Activated CD4-positive, CD25-positive, alpha-beta regulatory T cell (primary cell): Measurements from ENCODE around the gene CLIP4.
"Not testable (repeated sequence)": the region's sequence is repeated elsewhere in the genome, so short reads cannot be mapped to it uniquely, and the experiment has no call there.

Source experiments
- DNase-seq, 4 experiments: peaks; one replicate each; lab custom pipeline; 2025; lab: John Stamatoyannopoulos, UW

Gene CLIP4, protein sequence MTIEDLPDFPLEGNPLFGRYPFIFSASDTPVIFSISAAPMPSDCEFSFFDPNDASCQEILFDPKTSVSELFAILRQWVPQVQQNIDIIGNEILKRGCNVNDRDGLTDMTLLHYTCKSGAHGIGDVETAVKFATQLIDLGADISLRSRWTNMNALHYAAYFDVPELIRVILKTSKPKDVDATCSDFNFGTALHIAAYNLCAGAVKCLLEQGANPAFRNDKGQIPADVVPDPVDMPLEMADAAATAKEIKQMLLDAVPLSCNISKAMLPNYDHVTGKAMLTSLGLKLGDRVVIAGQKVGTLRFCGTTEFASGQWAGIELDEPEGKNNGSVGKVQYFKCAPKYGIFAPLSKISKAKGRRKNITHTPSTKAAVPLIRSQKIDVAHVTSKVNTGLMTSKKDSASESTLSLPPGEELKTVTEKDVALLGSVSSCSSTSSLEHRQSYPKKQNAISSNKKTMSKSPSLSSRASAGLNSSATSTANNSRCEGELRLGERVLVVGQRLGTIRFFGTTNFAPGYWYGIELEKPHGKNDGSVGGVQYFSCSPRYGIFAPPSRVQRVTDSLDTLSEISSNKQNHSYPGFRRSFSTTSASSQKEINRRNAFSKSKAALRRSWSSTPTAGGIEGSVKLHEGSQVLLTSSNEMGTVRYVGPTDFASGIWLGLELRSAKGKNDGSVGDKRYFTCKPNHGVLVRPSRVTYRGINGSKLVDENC

DNA sequence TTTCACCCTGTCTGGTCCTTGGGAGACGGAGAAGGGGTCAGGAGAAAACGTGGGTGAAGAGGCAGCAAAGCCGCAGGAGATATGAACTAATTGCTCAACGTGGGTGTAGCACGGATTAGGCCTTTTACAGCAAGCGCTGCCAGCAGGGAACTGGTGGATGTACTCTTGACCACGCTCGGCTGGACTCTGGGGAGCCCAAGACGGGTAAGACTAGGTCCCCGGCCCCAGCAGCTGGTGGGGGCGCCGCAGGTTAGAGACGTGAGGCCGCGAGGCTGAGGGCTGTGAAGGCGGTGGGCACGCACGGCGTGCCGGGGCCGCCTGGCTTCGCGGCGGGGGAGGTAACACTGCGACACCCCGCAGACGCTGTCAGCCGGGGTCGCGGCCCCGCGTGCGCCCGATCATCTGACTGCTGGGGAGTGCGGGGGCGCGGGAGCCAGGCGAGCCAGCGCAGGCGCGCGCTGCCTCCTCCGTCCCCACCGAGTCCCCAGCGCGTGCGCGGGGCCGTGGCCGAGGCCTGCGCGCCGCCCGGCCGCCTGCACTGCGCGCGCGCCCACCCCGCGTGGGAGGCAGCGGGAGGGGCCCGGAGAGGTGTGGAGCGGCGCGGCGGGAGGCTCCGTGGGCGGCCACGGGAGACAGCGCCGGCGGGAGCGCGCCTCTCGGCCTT is at the start of gene CLIP4:
Gene CLIP4 (plus strand): TSS at position 470 of the 664 bp plus-strand sequence. CDS start 5,974 bp downstream, outside the sequence.
- peak; percentile 27 to 55 (median 50) for DNase-seq

DNA sequence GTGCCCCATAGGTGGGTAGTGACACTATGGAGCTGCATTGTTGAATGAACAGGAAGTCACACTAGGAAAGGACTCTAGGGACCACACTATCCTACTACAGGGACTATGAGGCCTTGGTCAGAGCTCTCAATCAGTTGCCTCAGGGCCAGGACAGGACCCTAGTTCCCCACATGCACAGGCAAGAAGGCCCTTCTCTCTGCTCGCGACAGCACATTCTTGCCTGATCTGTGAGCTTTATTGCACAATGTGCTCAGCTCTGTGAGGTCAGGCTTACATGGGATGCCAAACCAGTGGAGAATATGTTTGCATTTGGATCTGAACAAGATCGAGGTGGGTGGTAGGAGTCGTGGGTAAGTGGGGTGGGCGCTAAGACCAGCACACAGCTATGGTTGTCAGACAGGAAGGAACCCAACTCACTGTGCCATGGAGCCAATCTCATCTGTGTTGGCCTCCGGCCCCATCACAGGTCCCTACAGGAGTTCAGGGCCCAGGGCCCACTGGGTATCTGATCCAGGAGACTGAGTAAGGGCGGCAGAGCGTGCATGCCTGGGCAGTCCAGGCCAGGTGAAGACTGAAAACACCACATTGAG is 48.8 kb upstream of the CLIP4 start:
- no peak for DNase-seq

- no peak for DNase-seq
Observed at GRCh38 chr2:29066997-29067605, 48.1 kb upstream of the CLIP4 start.

GRCh38 chr2:29068513-29068912 is 46.7 kb upstream of the CLIP4 start:
- no peak for DNase-seq

DNA sequence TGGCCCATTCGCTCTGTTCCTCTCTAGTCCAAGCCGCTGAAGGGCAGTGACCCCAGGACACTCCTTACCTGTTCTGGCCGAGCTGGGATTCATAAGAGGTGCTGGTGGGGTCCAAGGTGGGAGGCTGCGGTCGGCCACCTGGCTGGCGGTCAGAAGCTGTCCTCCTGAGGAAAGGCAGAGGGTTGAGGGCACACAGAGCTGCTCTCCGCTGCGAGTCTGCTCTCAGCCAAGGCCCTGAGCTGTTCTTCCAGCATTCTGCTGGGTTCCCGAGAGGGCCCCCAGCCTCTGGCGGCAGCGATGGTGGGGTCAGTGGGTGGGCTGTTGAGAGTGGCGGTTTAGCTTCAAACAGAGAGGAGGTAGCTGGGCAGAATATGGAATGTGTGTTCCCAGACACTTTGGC is 44.7 kb upstream of the CLIP4 start:
- no peak for DNase-seq

- no peak for DNase-seq
Observed at GRCh38 chr2:29071032-29071975, 43.9 kb upstream of the CLIP4 start.

DNA sequence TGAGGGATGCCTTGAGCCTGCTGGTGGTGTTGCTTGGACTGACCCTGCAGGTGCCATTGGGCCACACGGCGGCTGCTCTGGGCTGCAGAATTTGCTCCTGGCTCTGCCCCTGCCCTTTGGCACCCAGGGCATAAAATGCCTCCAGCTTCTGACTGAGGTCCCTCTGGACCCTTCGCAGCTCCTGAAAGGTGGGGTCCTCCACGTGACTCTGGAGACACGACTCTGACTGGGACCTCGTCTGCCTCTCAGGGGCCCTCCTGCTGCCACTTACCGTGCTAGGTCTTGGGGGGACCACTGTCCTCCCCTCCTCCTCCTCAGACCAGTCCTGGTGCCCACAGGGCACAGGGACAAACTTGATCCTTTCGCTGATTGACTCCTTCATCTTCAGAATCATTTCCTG is 43.0 kb upstream of the CLIP4 start:
- DNase-seq, result no peak

GRCh38 chr2:29072971-29073725 is 42.1 kb upstream of the CLIP4 start:
- DNase-seq, result no peak

GRCh38 chr2:29073933-29074332 is 41.3 kb upstream of the CLIP4 start:
- DNase-seq, result no peak

GRCh38 chr2:29074411-29074810 is 40.8 kb upstream of the CLIP4 start, which contains the start of gene PCARE:
Gene PCARE, minus strand, starts transcription at chr2:29074523. Its CDS starts 262 bp downstream, at chr2:29074261.
- no peak for DNase-seq

DNA sequence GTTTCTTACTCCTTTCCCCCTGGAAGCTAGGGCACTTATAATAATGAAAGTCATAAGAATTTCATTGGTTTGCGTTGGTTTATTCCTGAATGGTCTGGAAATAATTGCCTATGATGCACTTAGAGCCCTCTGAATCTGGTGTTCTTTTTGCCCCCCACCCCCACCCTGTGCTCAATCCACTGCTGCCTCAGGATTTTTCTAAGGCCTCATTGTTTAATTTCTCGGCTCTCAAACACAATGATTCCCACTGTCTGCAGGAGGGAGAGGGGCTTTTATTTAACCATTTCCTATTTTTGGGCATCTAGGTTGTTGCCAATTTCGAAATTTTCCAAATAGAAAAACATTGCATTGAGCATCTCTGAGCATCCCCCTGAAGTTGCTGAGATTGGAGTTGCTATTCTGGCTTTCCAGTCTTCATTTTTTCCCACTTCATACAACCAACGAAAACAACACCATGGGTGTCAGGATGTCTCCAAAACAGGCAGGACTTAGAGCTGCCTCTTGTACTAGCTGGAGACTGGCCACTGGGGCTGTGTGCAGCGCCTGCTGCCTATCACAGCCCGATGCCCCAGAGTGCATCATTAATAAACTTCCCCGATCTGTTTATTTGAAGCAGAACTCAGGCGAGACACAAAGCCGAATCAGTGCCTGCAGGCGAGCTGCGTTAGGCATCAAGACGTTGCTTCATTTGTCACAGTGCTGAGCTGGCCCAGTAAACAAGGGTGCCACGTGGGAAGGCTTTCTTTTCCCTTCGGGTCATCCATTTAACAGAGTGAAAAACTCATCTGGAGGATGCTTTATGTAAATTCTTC is 39.1 kb upstream of the CLIP4 start:
- no peak for DNase-seq

GRCh38 chr2:29079887-29080286 is 35.3 kb upstream of the CLIP4 start:
- no peak for DNase-seq

GRCh38 chr2:29080886-29081743 is 34.1 kb upstream of the CLIP4 start:
- DNase-seq, result no peak

DNA sequence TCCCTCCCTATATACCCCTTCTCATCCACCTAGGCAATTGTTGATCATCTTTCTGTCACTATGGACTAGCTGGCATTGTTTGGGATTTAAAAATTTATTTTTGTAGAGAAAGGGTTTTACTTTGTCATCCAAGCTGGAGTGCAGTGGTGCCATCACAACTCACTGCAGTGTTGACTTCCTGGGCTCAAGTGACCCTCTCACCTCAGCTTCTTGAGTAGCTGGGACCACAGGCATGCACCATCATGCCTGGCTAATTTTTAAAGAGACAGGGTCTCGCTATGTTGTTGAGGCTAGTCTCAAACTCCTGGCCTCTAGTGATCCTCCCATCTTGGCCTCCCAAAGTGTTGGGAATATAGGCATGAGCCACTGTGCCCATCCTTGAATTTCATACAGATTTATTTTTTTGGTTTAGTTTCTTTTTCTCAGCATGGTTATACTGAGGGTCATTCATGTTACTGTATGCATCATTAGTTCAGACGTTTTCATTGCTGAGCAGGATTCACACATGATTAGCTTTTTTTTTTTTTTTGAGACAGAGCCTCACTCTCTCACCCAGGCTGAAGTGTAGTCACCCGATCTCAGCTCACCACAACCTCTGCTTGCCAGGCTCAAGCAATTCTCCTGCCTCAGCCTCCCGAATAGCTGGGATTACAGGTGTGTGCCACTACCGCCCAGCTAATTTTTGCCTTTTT is 32.3 kb upstream of the CLIP4 start:
- DNase-seq, result no peak

DNA sequence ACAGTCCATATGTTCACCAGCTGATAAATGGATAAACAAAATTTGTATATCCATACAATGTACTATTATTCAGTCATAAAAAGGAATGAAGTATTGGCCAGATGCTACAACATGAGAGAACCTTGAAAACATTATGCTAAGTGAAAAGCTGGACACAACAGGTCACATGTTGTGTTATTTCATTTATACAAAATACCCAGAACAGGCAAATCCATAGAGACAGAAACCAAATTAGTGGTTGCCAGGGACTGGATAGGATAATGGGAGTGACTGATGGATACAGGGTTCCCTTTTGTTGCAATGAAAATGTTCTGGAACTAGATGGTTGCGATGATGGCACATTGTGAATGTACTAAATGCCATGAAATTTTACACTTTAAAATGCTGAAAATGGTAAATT is 30.7 kb upstream of the CLIP4 start:
- DNase-seq, result no peak

DNA sequence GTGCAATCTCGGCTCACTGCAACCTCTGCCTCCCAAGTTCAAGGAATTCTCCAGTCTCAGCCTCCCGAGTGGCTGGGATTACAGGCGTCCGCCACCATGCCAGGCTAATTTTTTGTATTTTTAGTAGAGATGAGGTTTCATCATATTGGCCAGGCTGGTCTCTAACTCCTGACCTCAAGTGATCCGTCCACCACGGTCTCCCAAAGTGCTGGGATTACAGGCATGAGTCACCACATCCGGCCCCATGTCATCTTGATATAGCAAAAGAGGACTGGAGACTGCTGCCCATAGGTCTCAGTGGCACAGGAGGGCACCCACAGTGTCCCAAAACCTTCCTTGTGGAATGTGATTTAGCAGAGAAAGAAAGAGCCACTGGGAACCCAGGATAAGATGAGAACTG is 24.9 kb upstream of the CLIP4 start:
- not testable (repeated sequence) for DNase-seq

DNA sequence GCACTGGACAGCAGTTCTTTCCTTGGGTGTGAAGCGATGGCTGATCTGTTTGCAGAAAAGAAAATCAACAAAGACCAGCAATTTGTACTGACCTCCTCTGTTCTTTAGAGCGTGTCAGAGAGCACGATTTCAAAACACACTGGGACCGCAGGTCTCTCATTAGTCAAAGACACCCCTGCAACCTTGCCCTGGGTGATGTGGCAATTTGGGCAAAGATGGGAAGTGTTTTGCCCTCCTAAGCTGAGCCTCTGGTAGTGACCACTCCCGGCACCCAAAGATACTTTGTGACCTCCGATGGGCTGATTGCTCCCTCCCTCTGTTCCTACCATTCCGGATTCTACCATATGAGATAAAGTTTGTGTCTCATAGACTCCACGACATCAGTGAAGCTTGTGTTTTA is 18.2 kb upstream of the CLIP4 start:
- no peak for DNase-seq

DNA sequence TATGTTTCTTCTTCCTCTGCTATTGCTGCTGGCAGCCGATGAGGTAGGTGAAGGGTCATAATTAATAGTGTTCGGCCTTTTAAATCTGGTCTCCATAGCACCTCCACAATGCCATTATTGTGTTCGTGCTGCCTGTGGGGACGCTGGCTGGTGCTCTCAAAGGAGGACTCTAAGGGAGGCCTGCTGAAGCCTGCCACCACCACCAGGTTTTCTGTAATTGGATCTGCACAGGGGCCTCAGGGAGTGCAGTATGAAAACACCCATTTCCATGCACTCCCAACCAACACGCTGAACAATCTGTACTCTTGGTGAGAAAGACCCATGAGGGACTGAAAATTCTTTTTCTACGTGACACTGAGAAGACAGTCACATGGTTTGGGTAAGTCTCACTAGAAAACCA is 17.6 kb upstream of the CLIP4 start:
- no peak for DNase-seq
